Motor neuron (in vitro differentiated cells): ENCODE measurements around the gene THSD4. TPM values are rescaled to one million over a fixed set of nuclear protein-coding genes. Genes with fewer than 3 reads are reported as not detected.

Experiments used
- ATAC-seq, 8 experiments: fragments of 200-7000 bp; cut with Tn5 transposase; replicated peaks in 6 of 8; 2 replicates each; pipeline ENCODE4 v1.8.0; 2021; ENCODE audit warnings: mild to moderate bottlenecking in 8 of 8, moderate library complexity in 8 of 8
- H3K27ac ChIP-seq, 2 donors: fragments of 250-450 bp; sonication (Bioruptor Pico); 2 replicates each; pipeline ENCODE4 v1.9.0; 2021; ENCODE audit warnings: antibody characterized with exemption in 2 of 2, mild to moderate bottlenecking in 2 of 2, moderate library complexity in 1 of 2
- H3K4me1 ChIP-seq, 2 donors: fragments of 250-450 bp; sonication (Bioruptor Pico); replicated peaks in 1 of 2; 2 replicates each; pipeline ENCODE4 v1.6.1; 2021; ENCODE audit warnings: antibody characterized with exemption in 2 of 2, mild to moderate bottlenecking in 2 of 2, moderate library complexity in 1 of 2
- H3K4me3 ChIP-seq, 5 donors: fragments of 250-450 bp; sonication (Bioruptor Pico); 2 replicates each; pipeline ENCODE4 v1.9.0; 2021; ENCODE audit warnings: antibody characterized with exemption in 5 of 5, mild to moderate bottlenecking in 5 of 5, moderate library complexity in 4 of 5
- WGBS, 10 experiments: fragments of 450-650 bp; shearing (Covaris generic); methylation state at CpG; one replicate each; pipeline ENCODE4 v1.0.0; 2022; 5-methylcytosine and 5-hydroxymethylcytosine counted together
- in situ Hi-C, 9 experiments: fragments of 400-800 bp; cut with MboI; loops; one replicate each; pipeline ENCODE4 v1.15.0; 2021; ENCODE audit warnings: low sequenced_read_pairs in 9 of 9, low pct_unique_long_range_greater_than_20kb in 2 of 9; ENCODE audit not compliant: unreplicated experiment in 9 of 9
- total RNA-seq, 8 experiments: library from RNA; unstranded; fragments of 300-600 nt; gene quantifications; 2 replicates each; pipeline versions ENCODE4 v1.2.3 to v1.2.4, GENCODE V29; 2022

THSD4 gene
- total RNA-seq, 8 experiments from 2014 or later: 1.3 to 28.4 (median 6.7) TPM

GRCh38 chr15:71275098-71275497 is 159.8 kb downstream of the THSD4 start:
- Histone ChIP-seq H3K4me3 (no peak overlapping the region), H3K4me1 (peaks cover 3 to 5% of the 10 kb centered on the region in 2 donors), H3K27ac (no peak overlapping the region)
- in situ Hi-C loops: no loop called here
- WGBS, 10 experiments: 8 to 100% (median 90%) methylated on average over 1 to 2 of the region's 3 CpGs; no CpG with 5 or more reads in 2 of the 10 experiments
- peak in 3 of 8 experiments; percentile 40 to 67 (median 48) for ATAC-seq

- peak in 4 of 8 experiments; percentile 10 to 53 (median 44) for ATAC-seq
- H3K4me3 ChIP-seq: no peak overlapping the region
- peaks cover 3 to 5% of the 10 kb centered on the region in 2 donors for H3K4me1 ChIP-seq
- in situ Hi-C loops: no loop called here
- no peak overlapping the region for H3K27ac ChIP-seq
- WGBS, 10 experiments: 50 to 100% (median 89%) methylated on average over 2 to 8 of the region's 9 CpGs
Measured at GRCh38 chr15:71275566-71276335, 160.5 kb downstream of the THSD4 start.

DNA sequence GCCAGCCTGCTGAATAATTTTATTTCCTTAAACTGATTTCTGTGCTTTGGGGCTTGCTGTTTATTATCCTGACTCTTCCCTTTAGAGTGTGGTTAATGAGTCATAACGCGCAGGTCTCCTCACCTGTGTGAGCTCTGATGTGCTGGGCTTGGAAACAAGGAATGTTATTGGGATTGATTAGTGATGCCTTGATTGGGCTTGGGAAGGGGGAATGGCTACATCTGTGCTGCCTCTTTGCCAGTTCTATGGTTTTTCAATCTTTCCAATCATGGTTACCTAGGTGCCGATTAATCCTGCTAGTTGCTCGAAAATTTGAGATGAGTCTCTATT is 161.0 kb downstream of the THSD4 start:
- no peak overlapping the region for H3K4me3 ChIP-seq
- peaks cover 3 to 5% of the 10 kb centered on the region in 2 donors for H3K4me1 ChIP-seq
- ATAC-seq: no peak
- 91 to 100% (median 99%) methylated on average over 1 to 4 of the region's 4 CpGs for WGBS, 10 experiments
- in situ Hi-C loops: no loop called here
- H3K27ac ChIP-seq: no peak overlapping the region

DNA sequence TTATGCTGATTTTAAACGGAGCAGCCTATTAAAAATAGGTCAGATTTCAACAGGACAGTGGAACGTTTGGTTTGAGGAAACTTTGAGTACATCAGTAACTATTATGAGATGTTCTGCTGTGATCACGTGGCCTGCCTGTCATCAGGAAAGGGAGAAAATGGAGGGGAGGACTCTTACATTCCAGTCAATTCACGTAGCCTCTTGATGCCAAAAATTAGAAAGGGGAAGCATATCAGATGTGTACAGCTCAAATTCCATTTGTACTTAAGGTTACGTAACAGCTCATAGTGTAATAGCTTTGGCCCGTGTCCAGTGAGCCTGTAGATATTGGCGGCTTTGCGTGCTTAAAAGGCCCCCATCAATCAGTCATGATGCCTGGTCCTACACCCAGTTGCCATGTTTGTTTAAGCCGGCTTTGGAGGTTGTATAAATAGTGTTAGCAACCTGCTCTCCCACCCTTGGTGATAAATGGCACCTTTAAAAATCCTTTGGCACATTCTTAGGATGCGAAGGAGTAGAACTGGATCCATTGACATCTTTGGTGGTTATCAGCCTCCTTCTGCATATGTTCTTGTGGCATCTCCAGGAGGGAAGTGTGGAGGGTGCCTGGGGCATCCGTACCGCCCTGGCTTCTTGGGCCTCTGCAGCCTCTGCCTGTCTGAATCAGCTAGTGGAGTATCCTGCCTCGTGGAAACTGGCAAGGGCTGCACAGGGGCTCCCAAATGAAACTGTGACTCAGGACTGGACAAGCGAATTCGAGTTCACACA is 163.9 kb downstream of the THSD4 start:
- H3K4me3 ChIP-seq: no peak overlapping the region
- peaks cover 3 to 5% of the 10 kb centered on the region in 2 donors for H3K4me1 ChIP-seq
- WGBS, 10 experiments: 16 to 92% (median 74%) methylated on average over 1 to 12 of the region's 15 CpGs
- peak in 6 of 8 experiments; percentile 23 to 85 (median 66) for ATAC-seq
- in situ Hi-C loops: no loop called here
- no peak overlapping the region for H3K27ac ChIP-seq

- no peak for ATAC-seq
- WGBS, 10 experiments: 8 to 92% (median 83%) methylated on average over 1 to 4 of the region's 4 CpGs; no CpG with 5 or more reads in 3 of the 10 experiments
- H3K4me3 ChIP-seq: no peak overlapping the region
- H3K27ac ChIP-seq: no peak overlapping the region
- in situ Hi-C loops: no loop called here
- peaks cover 3 to 5% of the 10 kb centered on the region in 2 donors for H3K4me1 ChIP-seq
Measured at GRCh38 chr15:71279757-71280141, 164.5 kb downstream of the THSD4 start.

GRCh38 chr15:71280206-71280605 is 164.9 kb downstream of the THSD4 start:
- in situ Hi-C loops: no loop called here
- H3K27ac ChIP-seq: no peak overlapping the region
- peaks cover under 1 to 5% of the 10 kb centered on the region in 2 donors for H3K4me1 ChIP-seq
- no peak for ATAC-seq
- no peak overlapping the region for H3K4me3 ChIP-seq
- WGBS, 10 experiments: 60 to 100% (median 80%) methylated on average over 1 of the region's 1 CpG; no CpG with 5 or more reads in 5 of the 10 experiments

DNA sequence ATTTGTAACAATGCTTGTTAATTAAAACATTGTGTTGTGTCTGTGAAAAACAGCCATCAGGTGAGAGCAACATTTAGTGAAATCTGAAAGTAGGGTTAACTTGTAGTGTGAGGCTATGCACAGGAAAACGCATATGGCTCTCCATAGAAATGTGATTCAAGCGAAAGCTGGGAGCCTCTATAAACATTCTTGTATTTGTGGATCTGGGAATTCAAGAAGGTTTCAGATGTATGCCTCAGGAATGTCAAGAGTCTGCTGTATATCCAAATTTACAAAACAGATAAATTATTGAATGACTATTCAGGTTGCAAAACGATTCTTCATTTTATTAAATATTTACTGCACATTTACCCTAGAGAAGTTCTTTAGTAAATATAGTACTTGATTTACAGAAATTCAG is 166.0 kb downstream of the THSD4 start:
- Histone ChIP-seq H3K4me3 (no peak overlapping the region), H3K4me1 (peaks cover 0 to under 1% of the 10 kb centered on the region in 2 donors), H3K27ac (no peak overlapping the region)
- ATAC-seq: no peak
- 14 to 100% (median 80%) methylated on average over 1 to 3 of the region's 3 CpGs; no CpG with 5 or more reads in 1 of the 10 experiments for WGBS, 10 experiments
- in situ Hi-C loops: no loop called here

- 0 to 100% (median 77%) methylated on average over 1 to 3 of the region's 3 CpGs for WGBS, 10 experiments
- Histone ChIP-seq H3K27ac (no peak overlapping the region), H3K4me1 (no peaks in the 10 kb centered on the region), H3K4me3 (no peak overlapping the region)
- peak in 3 of 8 experiments; percentile 27 to 74 (median 46) for ATAC-seq
- in situ Hi-C loops: no loop called here
Measured at GRCh38 chr15:71282076-71282475, 166.8 kb downstream of the THSD4 start.

- no peak for ATAC-seq
- no peak overlapping the region for H3K4me3 ChIP-seq
- WGBS, 10 experiments: 75 to 100% (median 80%) methylated on average over 2 to 5 of the region's 5 CpGs; no CpG with 5 or more reads in 1 of the 10 experiments
- no peak overlapping the region for H3K27ac ChIP-seq
- in situ Hi-C loops: no loop called here
- no peaks in the 10 kb centered on the region for H3K4me1 ChIP-seq
Measured at GRCh38 chr15:71288348-71288955, 173.2 kb downstream of the THSD4 start.

- peak in 1 of 8 experiments; percentile 38 for ATAC-seq
- 50 to 100% (median 83%) methylated on average over 1 to 3 of the region's 3 CpGs; no CpG with 5 or more reads in 1 of the 10 experiments for WGBS, 10 experiments
Measured at GRCh38 chr15:71290002-71290401, 174.7 kb downstream of the THSD4 start.

GRCh38 chr15:71290881-71291635 is 175.8 kb downstream of the THSD4 start:
- no peak for ATAC-seq
- in situ Hi-C loops: no loop called here
- no peak overlapping the region for H3K27ac ChIP-seq
- no peak overlapping the region for H3K4me3 ChIP-seq
- 33 to 100% (median 75%) methylated on average over 1 to 2 of the region's 2 CpGs; no CpG with 5 or more reads in 4 of the 10 experiments for WGBS, 10 experiments
- peaks cover 0 to 3% of the 10 kb centered on the region in 2 donors for H3K4me1 ChIP-seq

More at GRCh38 chr15:71290002-71290401, 174.7 kb downstream of the THSD4 start:
- Histone ChIP-seq H3K4me1 (peaks cover 0 to 3% of the 10 kb centered on the region in 2 donors), H3K27ac (no peak overlapping the region), H3K4me3 (no peak overlapping the region)
- in situ Hi-C loops: no loop called here

GRCh38 chr15:71291723-71292122 is 176.5 kb downstream of the THSD4 start:
- ATAC-seq: no peak
- Histone ChIP-seq H3K4me3 (no peak overlapping the region), H3K27ac (no peak overlapping the region), H3K4me1 (peaks cover 0 to 3% of the 10 kb centered on the region in 2 donors)
- WGBS, 10 experiments: 100% methylated on average over 1 of the region's 1 CpG; no CpG with 5 or more reads in 5 of the 10 experiments
- in situ Hi-C loops: no loop called here
